ENCODE results near the gene NUP210L. TPM values are rescaled to one million over a fixed set of nuclear protein-coding genes. Genes with fewer than 3 reads are reported as not detected.
"Not testable (repeated sequence)": the region's sequence is repeated elsewhere in the genome, so short reads cannot be mapped to it uniquely, and the experiment has no call there.

Gene NUP210L
- total RNA-seq, 1 donor from 2014 or later: not detected

DNA sequence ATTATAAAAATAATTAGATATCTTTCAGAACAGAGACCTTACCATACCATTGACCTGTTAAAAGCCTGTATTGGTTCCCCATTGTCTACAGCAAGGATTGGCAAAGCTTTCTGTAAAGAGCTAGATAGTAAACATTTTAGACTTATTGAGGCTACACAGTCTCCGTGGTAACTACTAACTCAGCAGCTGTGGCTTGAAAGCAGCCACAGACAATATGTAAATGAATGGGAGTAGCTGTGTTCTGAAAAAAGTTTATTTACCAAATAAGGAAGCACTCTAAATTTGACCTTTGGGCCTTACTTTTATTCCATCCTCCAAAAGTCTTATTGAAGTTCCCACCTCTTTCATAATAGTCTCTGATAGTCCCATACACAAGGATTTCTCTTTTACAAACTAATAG is 39.7 kb downstream of the NUP210L start:
- FAIRE-seq (no peak), DNase-seq (ENCODE audit: low read depth) (no peak)
- Mint-ChIP-seq H3K4me1 (ENCODE audit: low read depth, unreplicated experiment) (no peaks in the 10 kb centered on the region), H3K9me3 (ENCODE audit: unreplicated experiment) (no peaks in the 10 kb centered on the region), H3K4me3 (ENCODE audit: unreplicated experiment) (no peak overlapping the region), H3K36me3 (ENCODE audit: low read depth, unreplicated experiment) (no peaks in the 10 kb centered on the region), H3K27ac (ENCODE audit: unreplicated experiment) (no peak overlapping the region), H3K27me3 (ENCODE audit: low read depth, unreplicated experiment) (peaks cover 2% of the 10 kb centered on the region)
- TF ChIP-seq, protein P1, sequence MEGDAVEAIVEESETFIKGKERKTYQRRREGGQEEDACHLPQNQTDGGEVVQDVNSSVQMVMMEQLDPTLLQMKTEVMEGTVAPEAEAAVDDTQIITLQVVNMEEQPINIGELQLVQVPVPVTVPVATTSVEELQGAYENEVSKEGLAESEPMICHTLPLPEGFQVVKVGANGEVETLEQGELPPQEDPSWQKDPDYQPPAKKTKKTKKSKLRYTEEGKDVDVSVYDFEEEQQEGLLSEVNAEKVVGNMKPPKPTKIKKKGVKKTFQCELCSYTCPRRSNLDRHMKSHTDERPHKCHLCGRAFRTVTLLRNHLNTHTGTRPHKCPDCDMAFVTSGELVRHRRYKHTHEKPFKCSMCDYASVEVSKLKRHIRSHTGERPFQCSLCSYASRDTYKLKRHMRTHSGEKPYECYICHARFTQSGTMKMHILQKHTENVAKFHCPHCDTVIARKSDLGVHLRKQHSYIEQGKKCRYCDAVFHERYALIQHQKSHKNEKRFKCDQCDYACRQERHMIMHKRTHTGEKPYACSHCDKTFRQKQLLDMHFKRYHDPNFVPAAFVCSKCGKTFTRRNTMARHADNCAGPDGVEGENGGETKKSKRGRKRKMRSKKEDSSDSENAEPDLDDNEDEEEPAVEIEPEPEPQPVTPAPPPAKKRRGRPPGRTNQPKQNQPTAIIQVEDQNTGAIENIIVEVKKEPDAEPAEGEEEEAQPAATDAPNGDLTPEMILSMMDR (IDR thresholded peaks at IDR 0.05; ENCODE audit: insufficient read depth, low read depth, low read length): no peak
- TF ChIP-seq EZH2 (IDR thresholded peaks at IDR 0.05; ENCODE audit: insufficient read depth, low read length): no peak
- H3K9ac ChIP-seq (ENCODE audit: low read length): no peak overlapping the region
- H3K4me1 ChIP-seq (ENCODE audit: insufficient read depth, low read length): no peaks in the 10 kb centered on the region
- no peaks in the 10 kb centered on the region for H3K36me3 ChIP-seq (ENCODE audit: insufficient read depth, low read length)
- H4K20me1 ChIP-seq (ENCODE audit: insufficient read depth, low read length): no peaks in the 10 kb centered on the region
- H3K27ac ChIP-seq (ENCODE audit: low read depth, low read length): no peak overlapping the region
- no peaks in the 10 kb centered on the region for H3K79me2 ChIP-seq (ENCODE audit: insufficient read depth, low read length)
- no peak overlapping the region for H3K4me3 ChIP-seq (ENCODE audit: insufficient read depth, low read depth, low read length)
- H3K9me3 ChIP-seq (ENCODE audit: insufficient read depth, low read depth, low read length): no peaks in the 10 kb centered on the region
- H2AFZ ChIP-seq (ENCODE audit: low read depth, low read length): no peak overlapping the region
- H3K27me3 ChIP-seq (ENCODE audit: insufficient read depth, low read length): no peaks in the 10 kb centered on the region
- H3K4me2 ChIP-seq (ENCODE audit: low read length): no peak overlapping the region

DNA sequence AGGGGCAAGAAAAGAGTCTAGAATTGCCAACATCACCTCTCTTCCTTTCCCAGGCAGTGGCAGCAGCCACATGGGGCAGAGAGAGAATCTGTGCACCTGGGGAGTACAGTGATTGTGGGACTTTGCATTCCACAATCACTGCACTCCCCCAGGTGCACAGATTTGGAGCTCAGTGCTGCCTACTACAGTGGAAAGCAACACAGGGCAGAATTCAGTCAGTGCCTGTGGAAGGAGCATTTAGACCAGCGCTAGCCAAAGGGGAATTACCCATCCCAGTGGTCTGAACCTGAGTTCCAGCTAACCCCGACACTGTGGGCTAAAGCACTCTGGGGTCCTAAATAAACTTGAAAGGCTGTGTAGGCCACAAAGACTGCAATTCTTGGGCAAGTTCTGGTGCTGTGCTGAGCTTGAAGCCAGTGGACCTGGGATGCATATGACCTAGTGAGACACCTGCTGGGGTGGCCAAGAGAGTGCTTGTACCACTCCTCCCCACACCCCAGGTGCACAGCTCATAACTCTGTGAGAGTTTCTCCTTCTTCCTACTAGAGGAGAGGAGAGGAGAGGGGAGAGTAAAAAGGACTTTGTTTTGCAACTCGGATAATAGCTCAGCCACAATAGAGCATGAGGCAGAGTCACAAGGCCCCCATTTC is 50.3 kb downstream of the NUP210L start:
- no peak overlapping the region for H3K9ac ChIP-seq (ENCODE audit: low read length)
- no peak overlapping the region for H2AFZ ChIP-seq (ENCODE audit: low read depth, low read length)
- Mint-ChIP-seq H3K36me3 (ENCODE audit: low read depth, unreplicated experiment) (no peaks in the 10 kb centered on the region), H3K27me3 (ENCODE audit: low read depth, unreplicated experiment) (peaks cover 7% of the 10 kb centered on the region), H3K27ac (ENCODE audit: unreplicated experiment) (no peak overlapping the region), H3K4me3 (ENCODE audit: unreplicated experiment) (no peak overlapping the region), H3K4me1 (ENCODE audit: low read depth, unreplicated experiment) (no peaks in the 10 kb centered on the region), H3K9me3 (ENCODE audit: unreplicated experiment) (peaks cover 2% of the 10 kb centered on the region)
- H3K4me3 ChIP-seq (ENCODE audit: insufficient read depth, low read depth, low read length): no peak overlapping the region
- H3K79me2 ChIP-seq (ENCODE audit: insufficient read depth, low read length): no peaks in the 10 kb centered on the region
- no peak overlapping the region for H3K4me2 ChIP-seq (ENCODE audit: low read length)
- FAIRE-seq: no peak
- H3K36me3 ChIP-seq (ENCODE audit: insufficient read depth, low read length): no peaks in the 10 kb centered on the region
- DNase-seq (ENCODE audit: low read depth): no peak
- H3K27me3 ChIP-seq (ENCODE audit: insufficient read depth, low read length): peaks cover 2% of the 10 kb centered on the region
- no peaks in the 10 kb centered on the region for H3K9me3 ChIP-seq (ENCODE audit: insufficient read depth, low read depth, low read length)
- H4K20me1 ChIP-seq (ENCODE audit: insufficient read depth, low read length): no peaks in the 10 kb centered on the region
- TF ChIP-seq EZH2 (IDR thresholded peaks at IDR 0.05; ENCODE audit: insufficient read depth, low read length): no peak
- TF ChIP-seq, protein P1 (IDR thresholded peaks at IDR 0.05; ENCODE audit: insufficient read depth, low read depth, low read length): no peak
- no peak overlapping the region for H3K27ac ChIP-seq (ENCODE audit: low read depth, low read length)
- H3K4me1 ChIP-seq (ENCODE audit: insufficient read depth, low read length): no peaks in the 10 kb centered on the region

DNA sequence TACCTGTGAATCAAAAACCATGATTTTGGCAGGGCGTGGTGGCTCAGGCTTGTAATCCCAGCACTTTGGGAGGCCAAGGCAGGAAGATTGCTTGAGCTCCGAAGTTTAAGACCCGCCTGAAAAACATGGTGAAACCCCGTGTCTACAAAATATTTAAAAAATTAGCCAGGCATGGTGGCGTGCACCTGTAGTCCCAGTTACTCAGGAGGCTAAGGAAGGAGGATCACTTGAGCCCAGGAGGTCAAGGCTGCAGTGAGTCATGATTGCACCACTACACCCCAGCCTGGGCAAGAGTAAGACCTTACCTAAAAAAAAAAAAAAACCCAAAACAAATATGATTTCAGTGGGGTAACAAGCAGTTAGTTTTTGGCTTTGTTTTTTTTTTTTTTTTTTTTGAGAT is 54.7 kb downstream of the NUP210L start:
- not testable (repeated sequence) for H3K27ac Mint-ChIP-seq (ENCODE audit: unreplicated experiment); H3K36me3 Mint-ChIP-seq (ENCODE audit: low read depth, unreplicated experiment); FAIRE-seq; H3K9me3 ChIP-seq (ENCODE audit: insufficient read depth, low read depth, low read length); H4K20me1 ChIP-seq (ENCODE audit: insufficient read depth, low read length); H3K36me3 ChIP-seq (ENCODE audit: insufficient read depth, low read length); H2AFZ ChIP-seq (ENCODE audit: low read depth, low read length); H3K9me3 Mint-ChIP-seq (ENCODE audit: unreplicated experiment); H3K27me3 ChIP-seq (ENCODE audit: insufficient read depth, low read length); DNase-seq (ENCODE audit: low read depth); H3K27me3 Mint-ChIP-seq (ENCODE audit: low read depth, unreplicated experiment); H3K4me1 Mint-ChIP-seq (ENCODE audit: low read depth, unreplicated experiment); H3K4me3 ChIP-seq (ENCODE audit: insufficient read depth, low read depth, low read length); H3K27ac ChIP-seq (ENCODE audit: low read depth, low read length); H3K4me2 ChIP-seq (ENCODE audit: low read length); H3K4me3 Mint-ChIP-seq (ENCODE audit: unreplicated experiment); H3K4me1 ChIP-seq (ENCODE audit: insufficient read depth, low read length); H3K9ac ChIP-seq (ENCODE audit: low read length); H3K79me2 ChIP-seq (ENCODE audit: insufficient read depth, low read length)
